Measurements from ENCODE around the gene U2AF2.

DNA sequence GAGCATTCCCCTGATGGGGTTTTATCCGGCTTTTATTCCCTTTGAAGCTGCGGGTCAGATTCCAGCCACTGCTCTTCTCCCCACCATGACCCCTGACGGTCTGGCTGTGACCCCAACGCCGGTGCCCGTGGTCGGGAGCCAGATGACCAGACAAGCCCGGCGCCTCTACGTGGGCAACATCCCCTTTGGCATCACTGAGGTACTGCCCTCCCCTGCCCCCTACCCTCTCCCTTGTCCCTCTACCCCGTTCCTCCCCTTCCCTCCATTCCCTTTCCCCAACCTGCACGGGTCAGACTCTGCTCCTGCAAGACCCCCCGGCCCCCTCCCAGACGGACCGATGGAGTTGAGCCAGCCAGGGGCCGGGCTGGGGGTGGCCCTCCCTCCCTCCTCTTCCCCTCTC, 6.2 kb downstream of the U2AF2 start:
- no peak for TF ChIP-seq CTCF (IDR thresholded peaks at IDR 0.05)
- TF ChIP-seq POLR2A (IDR thresholded peaks at IDR 0.05) = no peak

Measured in lower leg skin (tissue), 3 donors.